Activated naive CD8-positive, alpha-beta T cell treated with anti-CD3 and anti-CD28 coated beads, Interleukin-2, amount 50 U/mL, for 24 hours (primary cell): Measurements from ENCODE around the gene PALD1.

Source experiments
- ATAC-seq: fragments of 150-1000 bp; cut with Tn5 transposase; one replicate; pipeline ENCODE4 v1.10.0; 2021
- DNase-seq: peaks from one replicate; pipeline ENCODE4 v3.0.0; 2021
- H3K27ac Mint-ChIP-seq: one replicate; pipeline ENCODE4 v1.8.0; 2021; ENCODE audit warnings: mild to moderate bottlenecking, mixed read lengths
- H3K27me3 Mint-ChIP-seq: one replicate; pipeline ENCODE4 v1.8.0; 2021; ENCODE audit warnings: mixed read lengths
- H3K36me3 Mint-ChIP-seq: one replicate; pipeline ENCODE4 v1.8.0; 2021; ENCODE audit warnings: low read depth, mixed read lengths
- H3K4me1 Mint-ChIP-seq: one replicate; pipeline ENCODE4 v1.8.0; 2021; ENCODE audit warnings: mixed read lengths
- H3K4me3 Mint-ChIP-seq: one replicate; pipeline ENCODE4 v1.8.0; 2021; ENCODE audit warnings: mild to moderate bottlenecking, moderate library complexity, mixed read lengths
- H3K9me3 Mint-ChIP-seq: one replicate; pipeline ENCODE4 v1.8.0; 2021; ENCODE audit warnings: mixed read lengths

PALD1 gene

DNA sequence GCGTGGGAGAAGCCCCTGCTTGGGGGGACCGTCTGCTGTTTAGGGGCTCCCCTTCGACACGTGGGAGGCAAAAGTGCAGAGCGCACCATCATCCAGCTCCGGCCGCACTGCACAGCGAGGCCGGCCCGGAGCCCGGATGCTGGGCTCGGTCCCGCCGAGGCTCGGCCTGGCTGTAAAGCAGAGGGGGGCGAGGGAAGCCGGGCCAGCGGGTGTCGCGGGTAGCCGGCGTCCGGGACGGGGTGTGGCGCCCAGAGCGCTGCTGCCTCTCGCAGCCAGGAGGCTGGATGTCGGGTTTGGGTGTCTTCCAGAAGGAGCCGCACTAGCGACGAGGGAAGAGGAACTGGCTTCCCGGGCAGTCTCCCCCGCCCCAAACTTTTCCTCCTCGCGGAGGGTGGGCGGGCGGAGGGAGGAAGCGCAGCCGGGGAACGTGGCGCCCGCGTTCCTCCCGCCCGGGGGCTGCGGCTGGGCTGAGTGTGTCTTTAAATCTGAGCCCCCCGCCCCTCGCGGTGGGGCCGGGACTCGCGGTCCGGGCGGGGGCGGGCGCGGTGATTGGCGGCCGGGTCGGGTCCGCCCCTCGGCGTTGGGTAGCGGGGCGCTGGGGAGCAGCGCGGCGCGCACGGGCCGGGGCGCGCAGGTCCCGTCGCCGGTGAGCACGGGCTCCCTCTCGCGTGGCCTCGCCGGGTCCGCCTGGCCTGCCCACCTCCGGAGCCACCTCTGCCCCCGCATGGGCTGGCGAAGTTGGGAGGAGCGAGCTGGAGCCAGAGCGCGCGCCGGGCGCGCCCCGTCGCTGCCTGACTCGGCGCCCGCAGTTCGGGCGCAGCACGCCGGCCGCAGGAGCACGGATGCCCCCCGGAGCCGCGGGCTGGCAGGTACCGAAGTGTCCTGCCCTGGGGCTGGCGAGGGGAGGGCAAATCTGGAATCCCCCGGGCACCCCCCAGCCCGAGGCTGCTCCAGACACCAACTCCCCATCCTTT is at the start of gene PALD1:
Gene PALD1 (plus strand): TSS at position 577 of the 974 bp plus-strand sequence. CDS start 47,185 bp downstream, outside the sequence.
- peak; percentile 64 for DNase-seq
- Mint-ChIP-seq H3K4me3 (peak within 1 kb of the TSS; percentile 75), H3K4me1 (peaks cover 49% of the 10 kb centered on the region), H3K36me3 (no peaks in the 10 kb centered on the region), H3K27me3 (peaks cover 19% of the 10 kb centered on the region), H3K27ac (peak within 1 kb of the TSS; percentile 86), H3K9me3 (no peaks in the 10 kb centered on the region)
- ATAC-seq: peak; percentile 44

DNA sequence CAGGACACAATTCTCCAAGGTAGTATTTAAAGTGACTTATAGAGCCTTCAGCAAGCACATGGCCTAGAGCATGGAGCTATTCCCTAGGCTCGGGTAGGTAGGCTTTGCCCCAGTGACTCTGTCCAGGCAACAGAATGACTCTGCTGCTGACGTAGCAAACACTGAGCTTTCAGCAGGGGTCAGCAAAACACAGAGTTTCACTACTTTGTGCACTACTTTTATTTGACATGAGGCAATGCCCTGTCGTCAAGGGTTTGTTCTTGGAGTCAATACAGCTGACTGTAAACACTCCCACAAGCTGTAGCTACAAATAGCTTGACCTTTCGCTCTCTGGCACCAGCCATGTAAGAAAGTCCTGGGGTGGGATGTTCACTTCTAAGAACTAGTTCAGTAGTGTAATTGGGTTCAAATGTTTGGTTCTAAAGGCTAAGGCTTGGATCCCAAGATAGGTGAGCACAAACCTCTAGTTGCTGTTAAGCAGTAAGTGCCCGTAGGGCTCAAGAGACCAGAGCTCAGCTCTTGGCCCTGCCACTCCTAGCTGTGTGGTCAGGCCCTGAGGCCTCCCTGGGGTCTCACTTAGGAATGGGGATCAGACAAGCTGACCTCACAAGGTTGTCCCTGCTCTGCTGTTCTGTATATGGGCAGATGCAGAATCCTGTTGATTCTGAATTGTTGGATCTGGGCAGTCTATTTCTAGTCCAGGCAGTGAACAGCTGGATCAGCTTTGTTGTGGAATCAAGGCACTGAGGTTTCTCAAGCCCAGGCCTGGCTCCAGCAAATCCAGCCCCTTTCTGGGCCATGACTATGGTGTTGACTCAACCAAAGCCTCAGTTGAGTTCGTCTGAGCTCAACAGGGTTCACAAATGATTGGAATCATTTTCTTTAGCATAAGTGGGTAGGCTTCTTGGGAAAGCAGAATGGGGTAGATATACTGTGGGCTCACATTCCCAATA is 47.8 kb upstream of the PALD1 start:
- Mint-ChIP-seq H3K36me3 (peaks cover 7% of the 10 kb centered on the region), H3K27me3 (no peaks in the 10 kb centered on the region), H3K9me3 (no peaks in the 10 kb centered on the region), H3K27ac (no peak overlapping the region), H3K4me1 (peaks cover 13% of the 10 kb centered on the region), H3K4me3 (no peak overlapping the region)
- ATAC-seq (no peak), DNase-seq (no peak)

DNA sequence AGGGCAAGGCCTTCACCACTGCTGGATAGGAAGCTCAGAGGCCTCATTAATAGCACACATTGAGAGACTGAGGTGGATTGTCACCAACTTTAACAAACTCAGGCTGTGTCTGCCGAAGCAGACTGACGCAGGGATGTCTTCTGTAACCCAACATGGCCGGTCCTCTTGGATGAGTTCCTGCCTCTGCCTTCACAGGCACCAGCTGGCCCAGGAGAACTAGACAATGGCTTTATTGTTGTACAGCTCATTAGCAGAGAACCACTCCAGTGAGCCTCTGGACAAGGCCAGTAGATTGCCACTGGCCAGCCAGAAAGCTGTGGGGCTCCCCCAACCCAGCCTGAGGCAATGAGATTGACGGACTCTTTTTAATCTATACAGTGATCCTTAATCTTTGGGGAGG is 46.5 kb upstream of the PALD1 start:
- no peak for DNase-seq
- Mint-ChIP-seq H3K27ac (no peak overlapping the region), H3K9me3 (no peaks in the 10 kb centered on the region), H3K36me3 (peaks cover 7% of the 10 kb centered on the region), H3K4me1 (peaks cover 13% of the 10 kb centered on the region), H3K4me3 (no peak overlapping the region), H3K27me3 (no peaks in the 10 kb centered on the region)
- no peak for ATAC-seq

DNA sequence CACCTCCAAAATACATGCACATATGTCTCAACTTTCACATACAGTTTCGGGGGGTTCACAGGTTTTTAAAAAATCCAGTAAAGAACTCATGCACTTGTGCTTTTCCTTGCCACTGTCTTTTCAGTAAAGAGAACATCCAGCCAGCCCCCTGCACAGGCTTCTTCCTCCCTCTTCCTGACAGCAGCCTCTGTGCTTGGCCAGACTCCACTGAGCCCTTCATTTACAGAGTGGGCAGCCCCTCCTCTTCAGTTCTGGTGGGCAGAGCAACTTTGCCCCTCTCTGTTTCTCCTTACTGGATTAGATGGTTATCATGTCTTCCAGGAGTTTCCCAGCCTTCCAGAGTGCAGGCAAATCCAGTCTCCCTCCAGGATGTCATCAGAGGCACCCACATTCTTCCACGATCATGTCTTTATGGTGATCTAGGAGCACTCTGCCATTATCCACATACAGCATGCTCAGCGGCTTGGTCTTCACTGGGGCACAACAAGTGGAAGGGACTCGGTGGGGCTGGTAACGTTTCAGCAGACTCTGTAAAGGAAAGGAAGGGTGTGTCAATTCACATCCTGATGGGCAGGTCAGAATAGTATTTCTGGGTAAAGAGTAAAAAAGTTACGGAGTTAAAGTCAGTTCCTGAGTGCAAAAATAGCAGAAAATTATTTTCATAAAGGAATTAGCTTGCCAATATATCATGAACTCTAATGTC is 45.9 kb upstream of the PALD1 start:
- ATAC-seq (no peak), DNase-seq (no peak)

DNA sequence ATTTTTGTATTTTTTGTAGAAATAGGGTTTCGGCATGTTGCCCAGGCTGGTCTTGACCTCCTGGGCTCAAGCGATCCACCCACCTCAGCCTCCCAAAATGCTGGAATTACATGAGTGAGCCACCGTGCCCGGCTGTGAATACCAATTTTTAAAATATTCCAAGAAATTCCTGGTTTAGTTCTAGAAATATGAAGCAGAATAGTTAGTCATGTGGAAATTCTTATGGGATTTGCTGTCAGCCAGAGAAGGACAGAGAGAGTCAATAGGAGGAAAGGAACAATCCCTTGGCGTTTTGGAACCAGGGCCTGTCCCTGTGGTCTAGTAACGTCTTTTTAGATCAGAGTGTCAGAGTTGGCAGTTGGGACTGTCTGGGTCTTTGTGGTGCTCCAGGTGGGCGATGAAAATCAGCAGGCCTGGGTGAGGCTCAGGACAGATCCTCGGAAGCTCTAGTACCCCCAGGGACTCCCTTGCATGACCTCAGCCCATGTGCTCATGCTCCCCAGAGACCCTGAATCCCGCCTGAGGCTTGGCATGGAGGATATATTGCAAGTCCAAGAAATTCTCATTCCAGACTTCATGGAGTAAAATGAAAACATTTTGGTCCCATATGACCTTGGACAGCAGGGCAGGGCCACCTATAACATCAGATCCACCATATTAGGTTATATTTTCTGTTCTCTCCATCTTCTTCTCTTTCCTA is 44.8 kb upstream of the PALD1 start:
- peaks cover 6% of the 10 kb centered on the region for H3K27me3 Mint-ChIP-seq
- no peak overlapping the region for H3K4me3 Mint-ChIP-seq
- DNase-seq: no peak
- H3K36me3 Mint-ChIP-seq: peaks cover 4% of the 10 kb centered on the region
- peaks cover 13% of the 10 kb centered on the region for H3K4me1 Mint-ChIP-seq
- H3K9me3 Mint-ChIP-seq: no peaks in the 10 kb centered on the region
- ATAC-seq: no peak
- no peak overlapping the region for H3K27ac Mint-ChIP-seq

More for the DNA sequence above, 45.9 kb upstream of the PALD1 start:
- no peak overlapping the region for H3K27ac Mint-ChIP-seq
- H3K27me3 Mint-ChIP-seq: no peaks in the 10 kb centered on the region
- H3K4me3 Mint-ChIP-seq: no peak overlapping the region
- peaks cover 7% of the 10 kb centered on the region for H3K36me3 Mint-ChIP-seq
- peaks cover 13% of the 10 kb centered on the region for H3K4me1 Mint-ChIP-seq
- H3K9me3 Mint-ChIP-seq: no peaks in the 10 kb centered on the region

DNA sequence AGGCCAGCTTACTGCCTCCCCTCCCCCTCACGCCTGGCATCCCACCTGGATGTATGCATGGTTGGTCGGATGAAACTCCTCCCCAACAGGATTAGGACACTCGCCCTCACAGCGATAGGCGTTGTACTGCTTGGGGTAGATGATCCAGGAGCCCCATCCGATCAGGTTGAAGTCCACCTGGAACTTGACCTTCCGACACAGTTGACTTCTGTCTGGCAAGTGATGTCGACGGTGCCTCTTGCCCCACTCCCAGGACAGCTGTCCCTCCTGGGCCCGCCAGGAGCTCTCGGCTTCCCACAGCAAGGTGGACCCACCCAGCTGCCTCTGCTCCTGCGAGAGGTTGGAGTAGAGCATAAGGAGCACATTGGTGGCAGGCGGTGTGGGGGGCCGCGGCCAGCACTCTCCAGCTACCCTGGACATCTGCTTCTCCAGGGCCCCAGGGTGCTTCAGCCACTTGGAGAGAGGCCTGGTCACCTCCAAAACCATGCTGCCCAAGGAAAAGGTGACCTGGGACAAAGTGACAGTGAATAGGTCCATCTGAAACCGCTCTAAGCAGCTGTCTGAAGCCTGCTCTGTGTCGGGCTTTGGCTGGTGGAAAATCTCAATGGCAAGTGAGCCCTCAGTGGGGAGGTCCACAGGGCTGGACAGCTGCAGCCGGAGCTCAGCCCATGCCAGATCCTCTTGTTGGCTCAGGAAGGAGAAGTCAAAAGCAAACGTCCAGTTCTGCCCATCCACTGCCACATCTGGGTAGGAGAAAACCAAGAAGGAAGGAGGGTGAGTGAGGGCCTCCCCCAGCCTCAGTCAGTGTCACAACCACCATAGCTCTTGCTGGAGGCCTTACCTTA is 43.1 kb upstream of the PALD1 start:
- Mint-ChIP-seq H3K27ac (no peak overlapping the region), H3K4me3 (no peak overlapping the region), H3K4me1 (peaks cover 18% of the 10 kb centered on the region)

DNA sequence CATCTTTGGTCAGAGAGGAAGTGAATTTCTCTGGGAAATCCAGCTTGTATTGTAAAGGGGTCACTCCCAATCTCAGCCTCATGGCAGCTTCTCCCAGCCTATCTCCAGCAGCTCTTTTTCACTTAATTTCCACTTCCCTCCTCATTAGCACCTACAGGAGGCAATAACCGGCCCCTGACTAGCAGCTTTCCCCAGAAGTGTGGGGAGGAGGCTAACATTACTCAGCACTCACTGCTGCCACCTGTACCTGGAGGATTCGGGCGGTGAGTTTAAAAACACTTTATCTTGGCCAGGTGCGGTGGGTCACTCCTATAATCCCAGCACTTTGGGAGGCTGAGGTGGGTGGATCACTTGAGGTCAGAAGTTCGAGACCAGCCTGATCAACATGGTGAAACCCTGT is 40.8 kb upstream of the PALD1 start:
- Mint-ChIP-seq H3K27ac (no peak overlapping the region), H3K27me3 (peaks cover 39% of the 10 kb centered on the region), H3K36me3 (no peaks in the 10 kb centered on the region), H3K9me3 (no peaks in the 10 kb centered on the region), H3K4me3 (no peak overlapping the region), H3K4me1 (peaks cover 19% of the 10 kb centered on the region)
- DNase-seq: no peak
- no peak for ATAC-seq

More for the DNA sequence above, 43.1 kb upstream of the PALD1 start:
- DNase-seq (no peak), ATAC-seq (no peak)
- Mint-ChIP-seq H3K9me3 (no peaks in the 10 kb centered on the region), H3K27me3 (peaks cover 20% of the 10 kb centered on the region), H3K36me3 (peaks cover 2% of the 10 kb centered on the region)

DNA sequence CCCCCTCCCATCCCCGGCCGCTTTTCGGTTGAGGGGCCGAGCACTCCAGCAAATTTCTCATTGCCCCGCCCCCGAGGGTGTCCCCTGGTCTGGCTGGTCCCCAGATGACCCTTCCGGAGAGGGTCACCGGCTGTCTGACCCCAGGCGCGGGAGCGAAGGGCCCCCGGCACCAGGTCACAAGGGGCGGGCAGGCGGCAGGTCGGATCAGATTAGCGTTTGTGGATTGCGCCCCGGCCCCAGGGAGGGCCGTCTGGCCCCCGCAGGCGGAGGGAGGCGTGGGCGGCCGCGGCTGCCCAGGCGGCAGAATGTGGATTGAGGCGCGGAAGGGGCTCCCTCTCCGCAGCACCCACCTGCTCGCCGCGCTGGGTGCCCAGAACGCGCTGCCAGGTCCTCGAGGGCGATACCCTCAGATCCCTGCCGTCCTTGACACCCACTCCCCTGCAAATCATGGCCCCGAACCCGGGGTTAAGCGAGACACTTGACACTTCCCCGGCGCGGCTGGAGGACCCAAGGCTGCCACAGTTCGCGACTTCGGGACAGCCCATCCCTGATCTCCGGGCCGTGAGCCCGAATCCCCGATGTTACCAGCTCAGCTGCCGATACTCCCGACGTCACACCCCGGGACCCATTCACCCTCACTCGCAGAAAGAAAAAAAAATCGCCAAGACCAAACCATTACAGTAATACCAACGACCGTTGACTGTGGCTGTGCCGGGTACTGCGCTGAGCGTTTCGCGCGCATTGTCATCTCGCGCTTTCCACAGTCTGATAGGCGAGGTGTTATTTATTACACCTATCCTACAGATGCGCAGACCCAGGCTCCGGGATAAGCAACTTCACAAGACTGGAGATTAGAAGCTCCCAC is 38.0 kb upstream of the PALD1 start:
- DNase-seq (no peak), ATAC-seq (no peak)
- peaks cover 14% of the 10 kb centered on the region for H3K4me1 Mint-ChIP-seq
- H3K27me3 Mint-ChIP-seq: peaks cover 48% of the 10 kb centered on the region
- H3K9me3 Mint-ChIP-seq: no peaks in the 10 kb centered on the region
- H3K27ac Mint-ChIP-seq: no peak overlapping the region
- H3K4me3 Mint-ChIP-seq: peak overlapping the region; percentile 64
- no peaks in the 10 kb centered on the region for H3K36me3 Mint-ChIP-seq

DNA sequence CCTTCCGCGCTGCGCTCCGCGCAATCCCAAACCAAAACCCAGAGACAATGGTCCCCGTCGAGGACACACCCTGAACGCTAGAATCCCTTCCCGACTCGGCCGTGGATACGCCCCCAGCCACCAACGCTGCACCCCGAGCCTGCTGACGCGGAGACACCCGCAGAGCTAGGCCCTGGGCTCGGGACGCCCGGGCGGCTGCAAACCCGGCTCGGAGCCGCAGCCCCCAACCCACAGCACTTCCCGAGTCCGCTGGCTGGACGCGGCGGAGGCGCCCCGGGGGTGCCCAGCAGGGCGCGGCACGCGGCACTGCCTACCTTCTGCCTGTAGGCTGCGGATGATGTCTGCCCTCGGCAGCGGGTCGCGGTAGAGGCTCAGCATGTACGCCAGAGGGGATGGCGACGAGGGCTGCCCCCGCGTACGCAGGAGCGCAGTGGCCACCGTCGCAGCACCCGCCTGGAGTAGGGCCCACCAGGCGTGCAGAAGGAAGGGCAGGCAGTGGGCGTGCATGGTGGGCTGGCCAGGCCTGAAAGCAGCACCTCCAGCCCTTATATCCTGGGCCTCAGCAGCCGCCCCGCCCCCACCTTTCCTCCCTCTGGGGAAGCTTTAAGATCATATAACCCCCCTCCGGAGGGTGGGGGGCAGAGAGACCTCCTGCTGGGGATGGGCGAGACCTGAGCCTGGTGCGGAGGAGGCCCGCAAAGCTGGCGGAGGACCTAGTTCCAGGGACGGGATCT is 37.2 kb upstream of the PALD1 start, which contains the start of gene NODAL:
Gene NODAL (minus strand): TSS at position 521 of the 734 bp plus-strand sequence. CDS start 14 bp downstream, at position 507.
- H3K36me3 Mint-ChIP-seq: no peaks in the 10 kb centered on the region
- no peak within 1 kb of the TSS for H3K27ac Mint-ChIP-seq
- no peak for DNase-seq
- ATAC-seq: peak; percentile 40
- H3K27me3 Mint-ChIP-seq: peaks cover 48% of the 10 kb centered on the region
- H3K4me1 Mint-ChIP-seq: peaks cover 14% of the 10 kb centered on the region
- H3K4me3 Mint-ChIP-seq: peak within 1 kb of the TSS; percentile 64
- H3K9me3 Mint-ChIP-seq: no peaks in the 10 kb centered on the region

DNA sequence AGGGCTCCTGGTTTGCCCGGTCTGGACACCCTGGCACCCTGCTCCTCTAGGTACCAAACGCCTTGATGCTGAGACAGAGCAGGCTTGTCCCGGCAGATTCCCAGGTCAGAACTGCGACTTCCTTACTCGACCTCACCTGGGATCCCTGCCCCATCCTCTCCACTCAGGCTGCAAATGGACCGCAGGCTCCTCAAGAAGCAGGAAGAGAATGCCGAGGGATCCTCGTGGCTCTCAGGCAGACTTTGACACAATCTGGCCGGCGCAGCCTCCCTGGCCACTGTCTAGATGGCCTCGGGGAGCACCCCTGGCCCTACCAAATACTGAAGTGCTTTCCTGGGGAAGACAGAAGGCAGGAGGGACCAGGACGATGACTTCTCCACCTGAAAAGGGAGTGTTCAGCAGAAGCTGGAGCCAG is 36.7 kb upstream of the PALD1 start:
- Mint-ChIP-seq H3K9me3 (no peaks in the 10 kb centered on the region), H3K27ac (no peak overlapping the region), H3K27me3 (peaks cover 48% of the 10 kb centered on the region), H3K4me1 (peaks cover 14% of the 10 kb centered on the region), H3K4me3 (no peak overlapping the region), H3K36me3 (no peaks in the 10 kb centered on the region)
- no peak for DNase-seq
- no peak for ATAC-seq

DNA sequence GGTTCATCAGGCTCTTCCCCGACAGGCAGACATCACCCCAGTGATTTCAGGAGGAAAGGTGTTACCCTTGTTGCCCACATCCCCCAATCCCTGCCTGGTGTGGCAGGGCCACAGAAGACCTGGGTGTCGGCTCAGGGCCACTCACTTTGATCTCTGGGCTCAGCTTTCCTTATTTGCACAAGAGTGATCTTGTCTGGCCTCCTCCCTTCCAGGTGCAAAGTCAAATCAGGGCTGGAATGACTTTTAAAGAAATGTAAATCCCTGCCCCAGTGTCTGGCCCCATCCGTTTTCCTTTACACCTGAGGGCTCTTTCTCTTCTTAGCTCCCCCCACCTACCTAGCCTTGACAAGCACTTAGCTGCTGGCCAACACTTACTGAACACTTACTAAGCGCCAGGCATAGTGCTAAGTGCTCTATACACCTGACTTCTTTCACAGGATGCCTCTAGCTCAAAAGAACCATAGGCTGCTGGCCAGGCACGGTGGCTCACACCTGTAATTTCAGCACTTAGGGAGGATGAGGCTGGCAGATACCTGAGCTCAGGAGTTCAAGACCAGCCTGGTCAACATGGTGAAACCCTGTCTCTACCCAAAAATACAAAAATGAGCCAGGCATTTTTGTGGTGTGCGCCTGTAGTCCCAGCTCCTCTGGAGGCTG is 36.1 kb upstream of the PALD1 start:
- peaks cover 14% of the 10 kb centered on the region for H3K4me1 Mint-ChIP-seq
- ATAC-seq: no peak
- no peaks in the 10 kb centered on the region for H3K9me3 Mint-ChIP-seq
- peaks cover 48% of the 10 kb centered on the region for H3K27me3 Mint-ChIP-seq
- no peak for DNase-seq
- no peak overlapping the region for H3K27ac Mint-ChIP-seq
- H3K36me3 Mint-ChIP-seq: no peaks in the 10 kb centered on the region
- no peak overlapping the region for H3K4me3 Mint-ChIP-seq
